AG10803 (cell line): ENCODE results near the gene SLC25A22.

Source experiments
- DNase-seq: peaks from one replicate; pipeline ENCODE4 v3.0.0; 2010; ENCODE audit warnings: low read depth
- H3K4me3 ChIP-seq: 2 replicates; pipeline ENCODE4 v1.5.1; 2011; ENCODE audit warnings: mild to moderate bottlenecking, low read length, control low read depth
- CTCF ChIP-seq: conservative IDR thresholded peaks from 2 replicates; pipeline ENCODE4 v1.5.1; 2011; ENCODE audit warnings: mild to moderate bottlenecking, low read length, control low read depth, inconsistent platforms

SLC25A22 gene

GRCh38 chr11:771617-772204 is 26.4 kb downstream of the SLC25A22 start:
- DNase-seq: no peak
- H3K4me3 ChIP-seq: no peak overlapping the region
- TF ChIP-seq CTCF: no peak

- no peak for DNase-seq
- no peak for TF ChIP-seq CTCF
- H3K4me3 ChIP-seq: no peak overlapping the region
Measured at GRCh38 chr11:770642-771616, 27.2 kb downstream of the SLC25A22 start.

GRCh38 chr11:769887-770641 is 28.0 kb downstream of the SLC25A22 start:
- no peak for TF ChIP-seq CTCF
- DNase-seq: no peak
- no peak overlapping the region for H3K4me3 ChIP-seq

GRCh38 chr11:767238-767637 is 30.8 kb downstream of the SLC25A22 start:
- no peak for DNase-seq
- no peak for TF ChIP-seq CTCF
- H3K4me3 ChIP-seq: no peak overlapping the region

- no peak for DNase-seq
- TF ChIP-seq CTCF: no peak
- no peak overlapping the region for H3K4me3 ChIP-seq
Measured at GRCh38 chr11:766936-767210, 31.2 kb downstream of the SLC25A22 start.

- no peak overlapping the region for H3K4me3 ChIP-seq
- TF ChIP-seq CTCF: no peak
- no peak for DNase-seq
Measured at GRCh38 chr11:766106-766935, 31.8 kb downstream of the SLC25A22 start.
